Inferior parietal cortex (tissue), 1 donor: Measurements from ENCODE around the gene TMEM183A.
A peak's percentile ranks its signal among the peaks of the same experiment; 100 is the strongest.

Source experiments
- DNase-seq: peaks from one replicate; pipeline ENCODE4 v3.0.0-alpha.2; 2016; ENCODE audit errors: extremely low spot score

The TMEM183A gene

GRCh38 chr1:203028784-203029553 is 21.8 kb downstream of the TMEM183A start:
- no peak for DNase-seq

- DNase-seq = no peak
These were observed 24.3 kb downstream of the TMEM183A start for GRCh38 chr1:203031467-203031866.

- no peak for DNase-seq
These were observed 26.1 kb downstream of the TMEM183A start for GRCh38 chr1:203033287-203033686.

GRCh38 chr1:203033917-203034316 is 26.7 kb downstream of the TMEM183A start:
- DNase-seq = no peak

GRCh38 chr1:203034422-203035110 is 27.4 kb downstream of the TMEM183A start:
- no peak for DNase-seq

- DNase-seq = no peak
These were observed 28.2 kb downstream of the TMEM183A start for GRCh38 chr1:203035111-203036000.

GRCh38 chr1:203036135-203036534 is 29.0 kb downstream of the TMEM183A start:
- no peak for DNase-seq

GRCh38 chr1:203036537-203036936 is 29.4 kb downstream of the TMEM183A start:
- DNase-seq = no peak

- DNase-seq = no peak
These were observed 30.5 kb downstream of the TMEM183A start for GRCh38 chr1:203037509-203038190.

GRCh38 chr1:203038217-203038741 is 31.1 kb downstream of the TMEM183A start:
- DNase-seq = peak; percentile 64

GRCh38 chr1:203038891-203039608 is 31.9 kb downstream of the TMEM183A start:
- peak; percentile 89 for DNase-seq

- DNase-seq = no peak
These were observed 32.7 kb downstream of the TMEM183A start for GRCh38 chr1:203039609-203040512.

- DNase-seq = no peak
These were observed 33.5 kb downstream of the TMEM183A start for GRCh38 chr1:203040513-203041275.

- DNase-seq = no peak
These were observed 34.3 kb downstream of the TMEM183A start for GRCh38 chr1:203041351-203041932.

- DNase-seq = no peak
These were observed 36.8 kb downstream of the TMEM183A start for GRCh38 chr1:203043830-203044545.

- no peak for DNase-seq
These were observed 37.5 kb downstream of the TMEM183A start for GRCh38 chr1:203044546-203045250.

GRCh38 chr1:203045336-203045735 is 38.2 kb downstream of the TMEM183A start:
- DNase-seq = no peak
